GM12865 (cell line): Measurements from ENCODE around the gene DPH2.
A peak's percentile ranks its signal among the peaks of the same experiment; 100 is the strongest.

Experiments
- DNase-seq: peaks from one replicate; pipeline ENCODE4 v3.0.0; 2010; ENCODE audit warnings: low read depth
- H3K4me3 ChIP-seq: 2 replicates; pipeline ENCODE4 v1.5.1; 2011; ENCODE audit warnings: mild to moderate bottlenecking, low read depth, low read length, control low read depth
- TF ChIP-seq, protein P1 (sequence below): IDR thresholded peaks from 2 replicates; pipeline ENCODE4 v1.5.1; 2011; ENCODE audit warnings: low read length, control low read depth, low read depth, inconsistent platforms; ENCODE audit not compliant: insufficient read depth; ENCODE audit errors: missing control alignments

Gene DPH2

DNA sequence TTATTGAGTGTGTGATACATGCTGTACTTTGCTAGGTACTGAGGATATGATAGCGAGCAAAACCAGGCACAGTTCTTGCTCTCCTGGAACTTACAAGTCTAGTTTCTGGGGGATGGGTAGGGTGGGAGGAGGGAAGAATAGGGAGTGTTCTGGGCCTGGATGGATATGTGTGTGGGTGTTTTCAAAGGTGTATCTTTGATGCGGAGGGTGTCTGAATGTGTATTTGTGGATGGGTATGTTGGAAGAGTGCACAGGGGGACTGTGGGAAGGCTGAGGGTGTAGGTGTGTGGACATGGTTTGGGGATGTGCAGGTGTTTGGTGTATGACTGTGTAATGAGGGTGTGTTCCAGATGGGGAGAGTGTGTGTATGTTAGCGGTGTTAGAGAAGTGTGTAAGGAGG is 4.5 kb upstream of the DPH2 start:
- TF ChIP-seq, protein P1, sequence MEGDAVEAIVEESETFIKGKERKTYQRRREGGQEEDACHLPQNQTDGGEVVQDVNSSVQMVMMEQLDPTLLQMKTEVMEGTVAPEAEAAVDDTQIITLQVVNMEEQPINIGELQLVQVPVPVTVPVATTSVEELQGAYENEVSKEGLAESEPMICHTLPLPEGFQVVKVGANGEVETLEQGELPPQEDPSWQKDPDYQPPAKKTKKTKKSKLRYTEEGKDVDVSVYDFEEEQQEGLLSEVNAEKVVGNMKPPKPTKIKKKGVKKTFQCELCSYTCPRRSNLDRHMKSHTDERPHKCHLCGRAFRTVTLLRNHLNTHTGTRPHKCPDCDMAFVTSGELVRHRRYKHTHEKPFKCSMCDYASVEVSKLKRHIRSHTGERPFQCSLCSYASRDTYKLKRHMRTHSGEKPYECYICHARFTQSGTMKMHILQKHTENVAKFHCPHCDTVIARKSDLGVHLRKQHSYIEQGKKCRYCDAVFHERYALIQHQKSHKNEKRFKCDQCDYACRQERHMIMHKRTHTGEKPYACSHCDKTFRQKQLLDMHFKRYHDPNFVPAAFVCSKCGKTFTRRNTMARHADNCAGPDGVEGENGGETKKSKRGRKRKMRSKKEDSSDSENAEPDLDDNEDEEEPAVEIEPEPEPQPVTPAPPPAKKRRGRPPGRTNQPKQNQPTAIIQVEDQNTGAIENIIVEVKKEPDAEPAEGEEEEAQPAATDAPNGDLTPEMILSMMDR, result no peak
- no peak overlapping the region for H3K4me3 ChIP-seq
- no peak for DNase-seq

DNA sequence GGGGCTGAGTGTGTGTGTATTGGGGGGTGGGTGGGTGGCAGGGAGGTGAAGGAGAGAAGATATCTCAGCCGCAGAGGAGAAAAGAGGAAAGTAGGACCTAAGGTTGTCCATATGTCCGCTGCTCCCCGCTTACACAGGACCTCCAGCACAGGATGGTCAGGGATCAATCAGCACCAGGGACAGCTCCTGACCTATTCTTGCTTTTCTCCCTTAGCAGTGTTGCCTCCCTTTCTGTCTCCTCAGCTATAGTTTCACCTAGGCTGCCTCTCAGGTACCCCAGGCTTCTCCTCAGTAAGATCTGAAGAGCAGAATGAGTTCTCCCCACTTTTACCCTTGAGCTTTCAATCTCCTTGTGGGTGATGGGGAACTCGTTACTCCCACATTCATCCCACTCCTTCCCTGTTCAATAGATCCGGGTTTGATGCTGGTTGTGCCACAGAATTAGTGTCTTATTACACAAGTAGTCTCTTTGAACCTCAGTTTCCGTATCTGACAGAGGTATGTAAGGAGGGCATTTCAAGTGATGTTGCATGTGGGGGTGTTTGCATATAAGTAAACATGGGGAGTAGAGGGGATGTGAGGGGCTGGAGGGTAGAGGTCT is 1.4 kb upstream of the DPH2 start:
- H3K4me3 ChIP-seq, result no peak overlapping the region
- peak; percentile 35 for DNase-seq
- TF ChIP-seq, protein P1, result no peak

DNA sequence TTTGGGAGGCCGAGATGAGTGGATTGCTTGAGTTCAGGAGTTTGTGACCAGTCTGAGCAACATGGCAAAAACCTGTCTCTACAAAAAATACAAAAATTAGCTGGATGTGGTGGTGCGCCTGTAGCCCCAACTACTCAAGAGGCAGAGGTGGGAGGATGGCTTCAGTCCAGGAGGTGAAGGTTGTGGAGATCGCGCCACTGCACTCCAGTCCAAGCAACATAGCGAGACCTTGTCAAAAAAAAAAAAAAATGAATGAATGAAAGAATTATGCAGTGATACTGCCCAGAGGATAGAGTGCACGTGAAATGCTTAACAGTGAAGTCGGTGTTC is 429 bp upstream of the DPH2 start:
- H3K4me3 ChIP-seq, result no peak overlapping the region
- TF ChIP-seq, protein P1, result no peak
- DNase-seq, result no peak

DNA sequence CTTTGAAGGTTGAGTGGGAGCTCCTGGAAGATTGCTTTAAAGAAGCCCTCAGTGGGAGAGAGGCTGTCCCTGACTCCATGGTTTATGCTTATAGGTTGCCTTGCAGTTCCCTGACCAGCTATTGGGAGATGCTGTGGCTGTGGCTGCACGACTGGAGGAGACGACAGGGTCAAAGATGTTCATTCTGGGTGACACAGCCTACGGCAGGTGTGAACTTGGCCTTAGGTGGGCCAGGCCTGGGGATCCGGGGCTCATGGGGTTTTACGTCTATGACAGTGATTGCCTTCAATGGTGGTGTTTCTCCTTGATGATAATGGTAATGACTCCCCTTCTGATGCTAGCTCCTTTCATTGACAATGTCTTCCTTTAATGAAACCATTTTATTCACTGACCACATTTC is 692 bp downstream of the DPH2 start:
- TF ChIP-seq, protein P1, result no peak
- DNase-seq, result no peak
- peak overlapping the region; percentile 71 for H3K4me3 ChIP-seq

DNA sequence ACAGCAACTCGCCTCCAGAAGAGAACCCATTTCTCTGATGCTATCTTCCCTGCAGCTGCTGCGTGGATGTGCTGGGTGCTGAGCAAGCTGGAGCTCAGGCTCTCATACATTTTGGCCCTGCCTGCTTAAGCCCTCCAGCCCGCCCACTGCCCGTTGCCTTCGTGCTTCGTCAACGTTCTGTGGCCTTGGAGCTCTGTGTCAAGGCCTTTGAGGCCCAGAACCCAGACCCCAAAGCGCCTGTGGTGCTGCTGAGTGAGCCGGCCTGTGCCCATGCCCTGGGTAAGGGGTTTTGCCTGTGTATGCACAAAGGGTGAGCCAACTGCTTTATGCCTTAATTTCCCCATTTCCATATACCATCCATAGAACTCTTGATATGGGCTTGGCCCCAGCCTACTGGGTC is 1.1 kb downstream of the DPH2 start:
- no peak for DNase-seq
- TF ChIP-seq, protein P1, result no peak
- H3K4me3 ChIP-seq, result peak overlapping the region; percentile 71

DNA sequence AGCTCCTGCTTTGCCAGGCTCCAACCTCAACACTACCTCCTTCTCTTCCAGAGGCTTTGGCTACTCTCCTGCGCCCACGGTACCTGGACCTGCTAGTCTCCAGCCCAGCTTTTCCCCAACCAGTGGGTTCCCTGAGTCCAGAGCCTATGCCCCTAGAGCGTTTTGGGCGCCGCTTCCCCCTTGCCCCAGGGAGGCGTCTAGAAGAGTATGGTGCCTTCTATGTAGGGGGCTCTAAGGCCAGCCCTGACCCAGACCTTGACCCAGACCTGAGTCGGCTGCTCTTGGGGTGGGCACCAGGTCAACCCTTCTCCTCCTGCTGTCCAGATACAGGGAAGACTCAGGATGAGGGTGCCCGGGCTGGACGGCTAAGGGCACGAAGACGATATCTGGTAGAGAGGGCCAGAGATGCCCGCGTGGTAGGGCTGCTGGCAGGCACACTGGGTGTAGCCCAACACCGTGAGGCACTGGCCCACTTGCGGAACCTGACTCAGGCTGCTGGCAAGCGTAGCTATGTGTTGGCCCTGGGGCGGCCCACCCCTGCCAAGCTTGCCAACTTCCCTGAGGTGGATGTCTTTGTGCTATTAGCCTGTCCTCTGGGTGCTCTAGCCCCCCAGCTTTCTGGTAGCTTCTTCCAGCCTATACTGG is 1.6 kb downstream of the DPH2 start:
- DNase-seq, result no peak
- no peak overlapping the region for H3K4me3 ChIP-seq
- TF ChIP-seq, protein P1, result no peak

DNA sequence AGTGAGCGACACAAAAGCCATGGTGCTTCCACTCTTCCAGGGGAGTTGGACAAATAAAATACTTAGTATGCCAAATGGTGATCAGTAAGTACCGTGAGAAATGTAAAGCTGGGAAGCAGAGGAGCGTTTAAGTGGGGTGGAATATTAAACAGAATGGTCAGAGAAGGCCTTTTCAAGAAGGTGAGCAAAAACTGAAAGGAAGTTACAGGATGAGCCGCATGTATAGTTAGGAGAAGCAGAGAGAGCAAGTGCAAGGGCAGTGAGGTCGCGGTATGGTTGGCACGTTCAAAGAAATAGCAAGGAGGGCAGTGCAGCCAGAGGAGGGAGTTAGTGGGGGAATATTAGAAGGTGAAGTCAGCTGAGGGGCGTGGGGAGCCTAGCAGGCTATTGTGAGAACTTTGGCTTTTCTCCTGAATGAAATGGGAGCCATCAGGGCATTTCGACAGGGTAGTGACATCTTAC is 4.2 kb downstream of the DPH2 start:
- DNase-seq, result no peak
- TF ChIP-seq, protein P1, result no peak
- peak overlapping the region; percentile 88 for H3K4me3 ChIP-seq
